ENCODE results near the gene SLC7A6OS. TPM values are rescaled to one million over a fixed set of nuclear protein-coding genes. Genes with fewer than 3 reads are reported as not detected.

The SLC7A6OS gene
- total and polyA plus RNA-seq, 2 donors = 12.8 to 19.4 TPM

GRCh38 chr16:68338326-68339119, 27.8 kb upstream of the SLC7A6OS start:
- peaks cover 79 to 97% of the 10 kb centered on the region in 2 donors for H3K36me3 ChIP-seq (ENCODE audit: control insufficient read depth in 2 of 2, insufficient read depth in 2 of 2, low read length in 1 of 2)
- no peak overlapping the region for H3K27ac ChIP-seq (ENCODE audit: low read depth in 1 of 2, low read length in 1 of 2)
- WGBS = 98% methylated on average over 16 of the region's 16 CpGs

GRCh38 chr16:68335175-68335574, 24.4 kb upstream of the SLC7A6OS start:
- Histone ChIP-seq H3K4me3 (ENCODE audit: low read length in 2 of 2) (no peak overlapping the region), H3K36me3 (ENCODE audit: control insufficient read depth in 2 of 2, insufficient read depth in 2 of 2, low read length in 1 of 2) (peaks cover 52 to 82% of the 10 kb centered on the region in 2 donors), H3K27me3 (ENCODE audit: control insufficient read depth in 2 of 2, insufficient read depth in 1 of 2, low read length in 1 of 2) (no peaks in the 10 kb centered on the region), H3K27ac (ENCODE audit: low read depth in 1 of 2, low read length in 1 of 2) (no peak overlapping the region), H3K9me3 (ENCODE audit: control insufficient read depth in 2 of 2, insufficient read depth in 1 of 2, low read length in 1 of 2) (no peaks in the 10 kb centered on the region), H3K4me1 (ENCODE audit: control insufficient read depth in 2 of 2, insufficient read depth in 2 of 2, low read length in 2 of 2) (peaks cover 20 to 44% of the 10 kb centered on the region in 2 donors)
- 93% methylated on average over 5 of the region's 5 CpGs for WGBS
- DNase-seq (ENCODE audit: low read depth in 6 of 9, low spot score in 9 of 9) = no peak

More at GRCh38 chr16:68338326-68339119, 27.8 kb upstream of the SLC7A6OS start:
- Histone ChIP-seq H3K27me3 (ENCODE audit: control insufficient read depth in 2 of 2, insufficient read depth in 1 of 2, low read length in 1 of 2) (no peaks in the 10 kb centered on the region), H3K9me3 (ENCODE audit: control insufficient read depth in 2 of 2, insufficient read depth in 1 of 2, low read length in 1 of 2) (no peaks in the 10 kb centered on the region), H3K4me3 (ENCODE audit: low read length in 2 of 2) (no peak overlapping the region), H3K4me1 (ENCODE audit: control insufficient read depth in 2 of 2, insufficient read depth in 2 of 2, low read length in 2 of 2) (peaks cover under 1 to 19% of the 10 kb centered on the region in 2 donors)
- no peak for DNase-seq (ENCODE audit: low read depth in 6 of 9, low spot score in 9 of 9)

- no peak overlapping the region for H3K4me3 ChIP-seq (ENCODE audit: low read length in 2 of 2)
- peak overlapping the region; percentile 87 to 94 for H3K27ac ChIP-seq (ENCODE audit: low read depth in 1 of 2, low read length in 1 of 2)
- no peaks in the 10 kb centered on the region for H3K9me3 ChIP-seq (ENCODE audit: control insufficient read depth in 2 of 2, insufficient read depth in 1 of 2, low read length in 1 of 2)
- peaks cover 28 to 52% of the 10 kb centered on the region in 2 donors for H3K4me1 ChIP-seq (ENCODE audit: control insufficient read depth in 2 of 2, insufficient read depth in 2 of 2, low read length in 2 of 2)
- no peaks in the 10 kb centered on the region for H3K27me3 ChIP-seq (ENCODE audit: control insufficient read depth in 2 of 2, insufficient read depth in 1 of 2, low read length in 1 of 2)
- peaks cover 39 to 76% of the 10 kb centered on the region in 2 donors for H3K36me3 ChIP-seq (ENCODE audit: control insufficient read depth in 2 of 2, insufficient read depth in 2 of 2, low read length in 1 of 2)
- WGBS = 35% methylated on average over 7 of the region's 7 CpGs
- peak in 5 of 9 donors; percentile 41 to 84 (median 59) for DNase-seq (ENCODE audit: low read depth in 6 of 9, low spot score in 9 of 9)
Observed at GRCh38 chr16:68332411-68333121, 21.8 kb upstream of the SLC7A6OS start.

GRCh38 chr16:68331879-68332410, 21.2 kb upstream of the SLC7A6OS start:
- 19% methylated on average over 4 of the region's 4 CpGs for WGBS
- Histone ChIP-seq H3K4me3 (ENCODE audit: low read length in 2 of 2) (no peak overlapping the region), H3K9me3 (ENCODE audit: control insufficient read depth in 2 of 2, insufficient read depth in 1 of 2, low read length in 1 of 2) (no peaks in the 10 kb centered on the region), H3K4me1 (ENCODE audit: control insufficient read depth in 2 of 2, insufficient read depth in 2 of 2, low read length in 2 of 2) (peaks cover 28 to 56% of the 10 kb centered on the region in 2 donors), H3K36me3 (ENCODE audit: control insufficient read depth in 2 of 2, insufficient read depth in 2 of 2, low read length in 1 of 2) (peaks cover 34 to 76% of the 10 kb centered on the region in 2 donors), H3K27me3 (ENCODE audit: control insufficient read depth in 2 of 2, insufficient read depth in 1 of 2, low read length in 1 of 2) (no peaks in the 10 kb centered on the region), H3K27ac (ENCODE audit: low read depth in 1 of 2, low read length in 1 of 2) (peak overlapping the region; percentile 87 to 94)
- DNase-seq (ENCODE audit: low read depth in 6 of 9, low spot score in 9 of 9) = peak in 1 of 9 donors; percentile 34

GRCh38 chr16:68328860-68329390, 18.2 kb upstream of the SLC7A6OS start:
- Histone ChIP-seq H3K36me3 (ENCODE audit: control insufficient read depth in 2 of 2, insufficient read depth in 2 of 2, low read length in 1 of 2) (peaks cover 44 to 76% of the 10 kb centered on the region in 2 donors), H3K4me1 (ENCODE audit: control insufficient read depth in 2 of 2, insufficient read depth in 2 of 2, low read length in 2 of 2) (peaks cover 28 to 41% of the 10 kb centered on the region in 2 donors), H3K27ac (ENCODE audit: low read depth in 1 of 2, low read length in 1 of 2) (no peak overlapping the region), H3K27me3 (ENCODE audit: control insufficient read depth in 2 of 2, insufficient read depth in 1 of 2, low read length in 1 of 2) (no peaks in the 10 kb centered on the region), H3K4me3 (ENCODE audit: low read length in 2 of 2) (no peak overlapping the region), H3K9me3 (ENCODE audit: control insufficient read depth in 2 of 2, insufficient read depth in 1 of 2, low read length in 1 of 2) (no peaks in the 10 kb centered on the region)
- WGBS = 58% methylated on average over 3 of the region's 3 CpGs
- no peak for DNase-seq (ENCODE audit: low read depth in 6 of 9, low spot score in 9 of 9)

GRCh38 chr16:68328151-68328859, 17.6 kb upstream of the SLC7A6OS start:
- Histone ChIP-seq H3K4me1 (ENCODE audit: control insufficient read depth in 2 of 2, insufficient read depth in 2 of 2, low read length in 2 of 2) (peaks cover 25 to 35% of the 10 kb centered on the region in 2 donors), H3K4me3 (ENCODE audit: low read length in 2 of 2) (no peak overlapping the region), H3K27me3 (ENCODE audit: control insufficient read depth in 2 of 2, insufficient read depth in 1 of 2, low read length in 1 of 2) (no peaks in the 10 kb centered on the region), H3K36me3 (ENCODE audit: control insufficient read depth in 2 of 2, insufficient read depth in 2 of 2, low read length in 1 of 2) (peaks cover 44 to 73% of the 10 kb centered on the region in 2 donors), H3K9me3 (ENCODE audit: control insufficient read depth in 2 of 2, insufficient read depth in 1 of 2, low read length in 1 of 2) (no peaks in the 10 kb centered on the region), H3K27ac (ENCODE audit: low read depth in 1 of 2, low read length in 1 of 2) (no peak overlapping the region)
- WGBS = 49% methylated on average over 13 of the region's 13 CpGs
- peak in 8 of 9 donors; percentile 67 to 91 (median 82) for DNase-seq (ENCODE audit: low read depth in 6 of 9, low spot score in 9 of 9)

- Histone ChIP-seq H3K4me1 (ENCODE audit: control insufficient read depth in 2 of 2, insufficient read depth in 2 of 2, low read length in 2 of 2) (peaks cover 24 to 32% of the 10 kb centered on the region in 2 donors), H3K36me3 (ENCODE audit: control insufficient read depth in 2 of 2, insufficient read depth in 2 of 2, low read length in 1 of 2) (peaks cover 47 to 76% of the 10 kb centered on the region in 2 donors), H3K9me3 (ENCODE audit: control insufficient read depth in 2 of 2, insufficient read depth in 1 of 2, low read length in 1 of 2) (no peaks in the 10 kb centered on the region), H3K27me3 (ENCODE audit: control insufficient read depth in 2 of 2, insufficient read depth in 1 of 2, low read length in 1 of 2) (no peaks in the 10 kb centered on the region), H3K4me3 (ENCODE audit: low read length in 2 of 2) (no peak overlapping the region), H3K27ac (ENCODE audit: low read depth in 1 of 2, low read length in 1 of 2) (no peak overlapping the region)
- no peak for DNase-seq (ENCODE audit: low read depth in 6 of 9, low spot score in 9 of 9)
- 96% methylated on average over 8 of the region's 8 CpGs for WGBS
Observed at GRCh38 chr16:68324780-68325357, 14.1 kb upstream of the SLC7A6OS start.

- Histone ChIP-seq H3K27ac (ENCODE audit: low read depth in 1 of 2, low read length in 1 of 2) (no peak overlapping the region), H3K36me3 (ENCODE audit: control insufficient read depth in 2 of 2, insufficient read depth in 2 of 2, low read length in 1 of 2) (peaks cover 47 to 78% of the 10 kb centered on the region in 2 donors), H3K4me3 (ENCODE audit: low read length in 2 of 2) (no peak overlapping the region), H3K9me3 (ENCODE audit: control insufficient read depth in 2 of 2, insufficient read depth in 1 of 2, low read length in 1 of 2) (no peaks in the 10 kb centered on the region), H3K4me1 (ENCODE audit: control insufficient read depth in 2 of 2, insufficient read depth in 2 of 2, low read length in 2 of 2) (peaks cover 28 to 37% of the 10 kb centered on the region in 2 donors), H3K27me3 (ENCODE audit: control insufficient read depth in 2 of 2, insufficient read depth in 1 of 2, low read length in 1 of 2) (no peaks in the 10 kb centered on the region)
- no peak for DNase-seq (ENCODE audit: low read depth in 6 of 9, low spot score in 9 of 9)
- 99% methylated on average over 5 of the region's 5 CpGs for WGBS
Observed at GRCh38 chr16:68324336-68324735, 13.6 kb upstream of the SLC7A6OS start.
